GM19397 (cell line): ENCODE results near the gene LAMP1.
"Not testable (repeated sequence)": the region's sequence is repeated elsewhere in the genome, so short reads cannot be mapped to it uniquely, and the experiment has no call there.

Experiments used
- ATAC-seq: cut with Tn5 transposase; IDR thresholded peaks from one replicate; pipeline ENCODE4 v1.9.1; 2021; ENCODE audit warnings: mild to moderate bottlenecking, moderate library complexity; ENCODE audit not compliant: unreplicated experiment

LAMP1 gene

GRCh38 chr13:113325779-113326178, 28.7 kb downstream of the LAMP1 start:
- no peak for ATAC-seq

GRCh38 chr13:113327391-113327765, 30.3 kb downstream of the LAMP1 start:
- ATAC-seq, result no peak

- no peak for ATAC-seq
These were observed 30.9 kb downstream of the LAMP1 start for GRCh38 chr13:113327766-113328471.

- no peak for ATAC-seq
These were observed 31.8 kb downstream of the LAMP1 start for GRCh38 chr13:113328851-113329250.

GRCh38 chr13:113329656-113330312, 32.7 kb downstream of the LAMP1 start:
- ATAC-seq, result no peak

GRCh38 chr13:113332615-113333014, 35.6 kb downstream of the LAMP1 start:
- no peak for ATAC-seq

- ATAC-seq, result no peak
These were observed 36.0 kb downstream of the LAMP1 start for GRCh38 chr13:113333076-113333475.

GRCh38 chr13:113337556-113337955, 40.5 kb downstream of the LAMP1 start:
- ATAC-seq, result no peak

GRCh38 chr13:113337976-113338375, 40.9 kb downstream of the LAMP1 start:
- no peak for ATAC-seq

- ATAC-seq, result no peak
These were observed 41.4 kb downstream of the LAMP1 start for GRCh38 chr13:113338451-113338850.

GRCh38 chr13:113342820-113343691, 46.0 kb downstream of the LAMP1 start:
- ATAC-seq, result no peak

GRCh38 chr13:113343692-113343968, 46.6 kb downstream of the LAMP1 start:
- no peak for ATAC-seq

- ATAC-seq, result no peak
These were observed 48.4 kb downstream of the LAMP1 start for GRCh38 chr13:113345486-113345885.

- not testable (repeated sequence) for ATAC-seq
These were observed 50.7 kb downstream of the LAMP1 start for GRCh38 chr13:113347736-113348225.

- no peak for ATAC-seq
These were observed 51.6 kb downstream of the LAMP1 start for GRCh38 chr13:113348591-113348990.

- ATAC-seq, result no peak
These were observed 52.0 kb downstream of the LAMP1 start for GRCh38 chr13:113349050-113349449.

- no peak for ATAC-seq
These were observed 52.5 kb downstream of the LAMP1 start for GRCh38 chr13:113349491-113349890.

- ATAC-seq, result no peak
These were observed 53.3 kb downstream of the LAMP1 start for GRCh38 chr13:113350065-113350937.

GRCh38 chr13:113350938-113351335, 53.9 kb downstream of the LAMP1 start:
- ATAC-seq, result no peak

GRCh38 chr13:113351514-113352026, 54.5 kb downstream of the LAMP1 start:
- ATAC-seq, result no peak

- no peak for ATAC-seq
These were observed 56.2 kb downstream of the LAMP1 start for GRCh38 chr13:113353254-113353653.
